Endodermal cell (in vitro differentiated cells): ENCODE data around the gene TRAF3. TPM values are rescaled to one million over a fixed set of nuclear protein-coding genes. Genes with fewer than 3 reads are reported as not detected.

ENCODE experiments used
- DNase-seq: peaks from one replicate; pipeline ENCODE4 v3.0.0-alpha.2; 2017
- H3K27ac ChIP-seq: 2 replicates; pipeline ENCODE4 v1.5.1; 2013; ENCODE audit warnings: mild to moderate bottlenecking, low read depth, low read length, moderate library complexity
- H3K27me3 ChIP-seq: 2 replicates; pipeline ENCODE4 v1.6.1; 2013; ENCODE audit warnings: mild to moderate bottlenecking, low read length, moderate library complexity; ENCODE audit not compliant: insufficient read depth, control insufficient read depth, poor library complexity, severe bottlenecking
- H3K36me3 ChIP-seq: 2 replicates; pipeline ENCODE4 v1.7.0; 2013; ENCODE audit warnings: mild to moderate bottlenecking, low read length, moderate library complexity; ENCODE audit not compliant: control insufficient read depth, insufficient read depth
- H3K4me1 ChIP-seq: one replicate; pipeline ENCODE4 v1.7.0; 2013; ENCODE audit warnings: low read length; ENCODE audit not compliant: control insufficient read depth, insufficient read depth
- H3K4me3 ChIP-seq: 2 replicates; pipeline ENCODE4 v1.5.1; 2013; ENCODE audit warnings: mild to moderate bottlenecking, low read length, moderate library complexity
- H3K9ac ChIP-seq: 2 replicates; pipeline ENCODE4 v1.6.1; 2013; ENCODE audit warnings: mild to moderate bottlenecking, low read length, moderate library complexity; ENCODE audit not compliant: poor library complexity, severe bottlenecking; ENCODE audit errors: extremely low read depth
- H3K9me3 ChIP-seq: 2 replicates; pipeline ENCODE4 v1.6.1; 2013; ENCODE audit warnings: mild to moderate bottlenecking, low read length, moderate library complexity; ENCODE audit not compliant: control insufficient read depth
- H3K27ac Mint-ChIP-seq: 2 replicates; pipeline ENCODE4 v1.8.0; 2020; ENCODE audit warnings: mixed read lengths
- H3K27me3 Mint-ChIP-seq: 2 replicates; pipeline ENCODE4 v1.8.0; 2021; ENCODE audit warnings: mild to moderate bottlenecking, mixed read lengths; ENCODE audit not compliant: insufficient read depth
- H3K36me3 Mint-ChIP-seq: 2 replicates; pipeline ENCODE4 v1.8.0; 2020; ENCODE audit warnings: low read depth, mixed read lengths
- H3K4me1 Mint-ChIP-seq: 2 replicates; pipeline ENCODE4 v1.8.0; 2020; ENCODE audit warnings: mixed read lengths
- H3K4me3 Mint-ChIP-seq: 2 replicates; pipeline ENCODE4 v1.8.0; 2020; ENCODE audit warnings: mild to moderate bottlenecking, moderate library complexity, mixed read lengths
- H3K9me3 Mint-ChIP-seq: 2 replicates; pipeline ENCODE4 v1.8.0; 2020; ENCODE audit warnings: mild to moderate bottlenecking, mixed read lengths
- WGBS, 2 experiments: methylation state at CpG; one replicate each; pipeline versions ENCODE4 v1.1.5 to v1.1.7; 2013; ENCODE audit warnings: missing lambda C conversion rate in 2 of 2, mixed read lengths in 1 of 2; ENCODE audit not compliant: insufficient coverage in 1 of 2, insufficient read length in 1 of 2; 5-methylcytosine and 5-hydroxymethylcytosine counted together
- total RNA-seq, 2 donors: library from RNA; stranded (reverse); fragmentation: NEBNext Ultra II Directional in 1 of 2; extraction: Animal tissue kit (Norgen Biotek cat#: 25700) in 1 of 2; gene quantifications; 2 replicates in 1 of 2; 3 replicates in 1 of 2; pipeline ENCODE4 v1.2.1, GENCODE V29; 2021
- TF ChIP-seq, protein P1 (sequence below): fragments of 200-600 bp; sonication (generic); conservative IDR thresholded peaks from 2 replicates; pipeline ENCODE4 v1.5.0; 2021; ENCODE audit warnings: antibody characterized with exemption, mild to moderate bottlenecking

Gene TRAF3
- total RNA-seq, 2 donors from 2014 or later: 16.7 to 23.8 TPM

DNA sequence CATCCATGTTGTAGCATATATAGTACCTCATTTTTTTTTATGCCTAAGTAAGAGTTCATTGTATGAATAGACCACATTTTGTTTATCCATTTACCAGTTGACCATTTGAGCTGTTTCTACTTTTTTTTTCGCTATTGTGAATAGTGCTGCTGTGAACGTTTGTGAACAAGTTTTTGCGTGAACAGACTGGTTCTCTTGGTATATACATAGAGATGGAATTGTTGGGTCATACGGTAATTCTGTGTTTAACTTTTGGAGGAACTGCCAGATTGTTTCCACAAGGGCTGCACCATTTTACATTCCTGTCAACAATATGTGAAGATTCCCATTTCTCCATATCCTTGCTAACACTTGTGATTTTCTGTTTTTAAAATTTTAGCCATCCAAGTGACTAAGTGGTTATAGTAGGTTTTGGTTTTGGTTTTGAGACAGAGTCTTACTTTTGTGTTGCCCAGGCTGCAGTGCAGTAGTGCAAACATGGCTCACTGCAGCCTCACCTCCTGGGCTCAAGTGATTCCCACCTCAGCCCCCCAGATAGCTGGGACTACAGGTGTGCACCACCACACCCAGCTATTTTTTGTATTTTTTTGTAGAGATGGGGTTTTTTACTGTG is 76.9 kb downstream of the TRAF3 start:
- Histone ChIP-seq H3K9me3 (peaks cover 19% of the 10 kb centered on the region), H3K27me3 (no peaks in the 10 kb centered on the region), H3K36me3 (peaks cover 9% of the 10 kb centered on the region), H3K27ac (no peak overlapping the region), H3K4me3 (no peak overlapping the region), H3K9ac (no peak overlapping the region), H3K4me1 (peaks cover 2% of the 10 kb centered on the region)
- peaks cover 5% of the 10 kb centered on the region for H3K4me1 Mint-ChIP-seq
- peaks cover 17% of the 10 kb centered on the region for H3K9me3 Mint-ChIP-seq
- WGBS, 2 experiments: 95 to 96% methylated on average over 4 of the region's 4 CpGs
- no peak for DNase-seq
- TF ChIP-seq, protein P1, sequence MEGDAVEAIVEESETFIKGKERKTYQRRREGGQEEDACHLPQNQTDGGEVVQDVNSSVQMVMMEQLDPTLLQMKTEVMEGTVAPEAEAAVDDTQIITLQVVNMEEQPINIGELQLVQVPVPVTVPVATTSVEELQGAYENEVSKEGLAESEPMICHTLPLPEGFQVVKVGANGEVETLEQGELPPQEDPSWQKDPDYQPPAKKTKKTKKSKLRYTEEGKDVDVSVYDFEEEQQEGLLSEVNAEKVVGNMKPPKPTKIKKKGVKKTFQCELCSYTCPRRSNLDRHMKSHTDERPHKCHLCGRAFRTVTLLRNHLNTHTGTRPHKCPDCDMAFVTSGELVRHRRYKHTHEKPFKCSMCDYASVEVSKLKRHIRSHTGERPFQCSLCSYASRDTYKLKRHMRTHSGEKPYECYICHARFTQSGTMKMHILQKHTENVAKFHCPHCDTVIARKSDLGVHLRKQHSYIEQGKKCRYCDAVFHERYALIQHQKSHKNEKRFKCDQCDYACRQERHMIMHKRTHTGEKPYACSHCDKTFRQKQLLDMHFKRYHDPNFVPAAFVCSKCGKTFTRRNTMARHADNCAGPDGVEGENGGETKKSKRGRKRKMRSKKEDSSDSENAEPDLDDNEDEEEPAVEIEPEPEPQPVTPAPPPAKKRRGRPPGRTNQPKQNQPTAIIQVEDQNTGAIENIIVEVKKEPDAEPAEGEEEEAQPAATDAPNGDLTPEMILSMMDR: no peak
- H3K36me3 Mint-ChIP-seq: peaks cover 24% of the 10 kb centered on the region
- H3K27me3 Mint-ChIP-seq: no peaks in the 10 kb centered on the region
- H3K4me3 Mint-ChIP-seq: no peak overlapping the region
- no peak overlapping the region for H3K27ac Mint-ChIP-seq

GRCh38 chr14:102856179-102856578 is 78.9 kb downstream of the TRAF3 start:
- Histone ChIP-seq H3K4me1 (no peaks in the 10 kb centered on the region), H3K36me3 (peaks cover 9% of the 10 kb centered on the region), H3K4me3 (no peak overlapping the region), H3K9ac (no peak overlapping the region), H3K27me3 (no peaks in the 10 kb centered on the region), H3K27ac (no peak overlapping the region), H3K9me3 (peaks cover 30% of the 10 kb centered on the region)
- no peaks in the 10 kb centered on the region for H3K27me3 Mint-ChIP-seq
- no peak overlapping the region for H3K27ac Mint-ChIP-seq
- peaks cover 27% of the 10 kb centered on the region for H3K9me3 Mint-ChIP-seq
- H3K36me3 Mint-ChIP-seq: peaks cover 35% of the 10 kb centered on the region
- WGBS, 2 experiments: 87 to 92% methylated on average over 1 to 2 of the region's 2 CpGs
- TF ChIP-seq, protein P1: no peak
- no peaks in the 10 kb centered on the region for H3K4me1 Mint-ChIP-seq
- no peak overlapping the region for H3K4me3 Mint-ChIP-seq
- no peak for DNase-seq

DNA sequence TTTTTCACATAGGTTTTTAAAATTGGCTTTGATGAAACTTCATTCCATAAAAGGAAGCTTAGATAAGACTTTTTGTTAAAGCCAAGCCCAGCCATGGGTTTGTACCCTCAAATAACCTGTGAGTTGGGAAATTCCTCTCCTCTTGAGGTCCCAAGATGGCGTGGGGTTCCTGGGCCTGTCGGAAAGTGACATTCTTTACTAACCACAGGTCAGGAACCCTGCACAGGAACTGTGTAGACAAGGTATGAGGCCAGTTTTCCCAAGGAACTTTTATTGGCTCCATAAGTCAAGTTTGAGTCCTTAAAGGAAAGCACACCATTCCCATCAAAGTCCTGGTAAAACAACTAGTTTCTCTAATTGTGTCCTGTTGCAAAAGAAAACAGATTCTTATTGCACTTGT is 80.2 kb downstream of the TRAF3 start:
- DNase-seq: no peak
- Histone ChIP-seq H3K9me3 (peaks cover 30% of the 10 kb centered on the region), H3K27ac (no peak overlapping the region), H3K4me1 (no peaks in the 10 kb centered on the region), H3K27me3 (no peaks in the 10 kb centered on the region), H3K4me3 (no peak overlapping the region), H3K36me3 (peaks cover 9% of the 10 kb centered on the region), H3K9ac (no peak overlapping the region)
- 86 to 100% methylated on average over 2 of the region's 2 CpGs for WGBS, 2 experiments
- TF ChIP-seq, protein P1: no peak
- Mint-ChIP-seq H3K4me3 (no peak overlapping the region), H3K27ac (no peak overlapping the region), H3K27me3 (no peaks in the 10 kb centered on the region), H3K9me3 (peaks cover 27% of the 10 kb centered on the region), H3K4me1 (no peaks in the 10 kb centered on the region), H3K36me3 (peaks cover 31% of the 10 kb centered on the region)
